Naive thymus-derived CD4-positive, alpha-beta T cell (primary cell): ENCODE measurements around the gene RETREG3. TPM values are rescaled to one million over a fixed set of nuclear protein-coding genes. Genes with fewer than 3 reads are reported as not detected.
A peak's percentile ranks its signal among the peaks of the same experiment; 100 is the strongest.

Experiments
- ATAC-seq: fragments of 150-1000 bp; cut with Tn5 transposase; 2 replicates; pipeline ENCODE4 v1.10.0; 2021; ENCODE audit warnings: mild to moderate bottlenecking, moderate library complexity
- CTCF ChIA-PET: fragments of 350-600 bp; sonication (Branson Sonifier 250); formaldehyde crosslinking; loops from one replicate; lab custom pipeline; 2021; ENCODE audit warnings: antibody characterized with exemption; lab: Charles Lee
- POLR2A ChIA-PET: fragments of 350-600 bp; sonication (Branson Sonifier 250); formaldehyde crosslinking; loops from one replicate; lab custom pipeline; 2021; ENCODE audit warnings: antibody characterized with exemption, inconsistent platforms; lab: Charles Lee
- DNase-seq, 9 donors: peaks; one replicate each; pipeline versions ENCODE4 v3.0.0 to v3.0.0-alpha.2; 2020 to 2022; ENCODE audit warnings: mixed read lengths in 1 of 9
- H3K27ac ChIP-seq: one replicate; pipeline ENCODE4 v1.7.0; 2013; ENCODE audit warnings: mild to moderate bottlenecking, low read depth, low read length, moderate library complexity
- H3K27me3 ChIP-seq, 2 donors: one replicate each; pipeline ENCODE4 v1.7.0; 2013; ENCODE audit warnings: low read length in 2 of 2, mild to moderate bottlenecking in 2 of 2, moderate library complexity in 2 of 2; ENCODE audit not compliant: control insufficient read depth in 2 of 2, insufficient read depth in 2 of 2
- H3K36me3 ChIP-seq, 3 experiments: 1 replicate in 2 of 3; 2 replicates in 1 of 3; pipeline ENCODE4 v1.7.0; 2013; ENCODE audit warnings: low read length in 3 of 3, mild to moderate bottlenecking in 3 of 3, moderate library complexity in 1 of 3; ENCODE audit not compliant: insufficient read depth in 3 of 3, control insufficient read depth in 2 of 3
- H3K4me1 ChIP-seq, 2 donors: one replicate each; pipeline ENCODE4 v1.7.0; 2013; ENCODE audit warnings: low read length in 2 of 2, mild to moderate bottlenecking in 2 of 2, moderate library complexity in 1 of 2; ENCODE audit not compliant: control insufficient read depth in 2 of 2, insufficient read depth in 2 of 2
- H3K4me3 ChIP-seq: 2 replicates; pipeline ENCODE4 v1.7.0; 2013; ENCODE audit warnings: mild to moderate bottlenecking, low read length
- H3K9me3 ChIP-seq, 3 experiments: 1 replicate in 2 of 3; 2 replicates in 1 of 3; pipeline ENCODE4 v1.7.0; 2013; ENCODE audit warnings: low read length in 3 of 3; ENCODE audit not compliant: control insufficient read depth in 2 of 3
- H3K27ac Mint-ChIP-seq, 9 donors: one replicate each; pipeline ENCODE4 v1.8.0; 2020 to 2022; ENCODE audit warnings: mixed read lengths in 9 of 9, mild to moderate bottlenecking in 8 of 9, moderate library complexity in 5 of 9, inconsistent platforms in 2 of 9
- H3K27me3 Mint-ChIP-seq, 5 donors: one replicate each; pipeline ENCODE4 v1.8.0; 2021 to 2022; ENCODE audit warnings: mixed read lengths in 5 of 5, mild to moderate bottlenecking in 1 of 5
- H3K36me3 Mint-ChIP-seq, 5 donors: one replicate each; pipeline ENCODE4 v1.8.0; 2020 to 2022; ENCODE audit warnings: mixed read lengths in 5 of 5, mild to moderate bottlenecking in 3 of 5, inconsistent platforms in 1 of 5
- H3K4me1 Mint-ChIP-seq, 7 donors: one replicate each; pipeline ENCODE4 v1.8.0; 2020 to 2022; ENCODE audit warnings: mixed read lengths in 7 of 7, mild to moderate bottlenecking in 3 of 7, inconsistent platforms in 1 of 7
- H3K4me3 Mint-ChIP-seq, 10 donors: one replicate each; pipeline ENCODE4 v1.8.0; 2020 to 2022; ENCODE audit warnings: mild to moderate bottlenecking in 10 of 10, mixed read lengths in 10 of 10, moderate library complexity in 6 of 10, inconsistent platforms in 2 of 10
- H3K9me3 Mint-ChIP-seq, 11 donors: one replicate each; pipeline ENCODE4 v1.8.0; 2020 to 2022; ENCODE audit warnings: mixed read lengths in 11 of 11, mild to moderate bottlenecking in 4 of 11, inconsistent platforms in 1 of 11, moderate library complexity in 1 of 11
- intact Hi-C, 2 donors: fragments of 100-400 bp; cut with micrococcal nuclease; formaldehyde crosslinking; loops; one replicate each; pipeline ENCODE4 v1.15.1; 2023
- polyA plus RNA-seq, 2 donors: library from polyadenylated mRNA; unstranded; fragments of 300-500 nt; fragmentation: Illumina TruSeq; gene quantifications; one replicate each; pipeline ENCODE4 v1.2.3, GENCODE V29; 2021
- total RNA-seq, 6 experiments: library from RNA in 5 of 6; stranded (reverse) in 5 of 6; gene quantifications; 1 replicate in 5 of 6; 2 replicates in 1 of 6; pipeline ENCODE4 v1.2.3 and lab custom pipeline; 2021 to 2026

Gene RETREG3, protein sequence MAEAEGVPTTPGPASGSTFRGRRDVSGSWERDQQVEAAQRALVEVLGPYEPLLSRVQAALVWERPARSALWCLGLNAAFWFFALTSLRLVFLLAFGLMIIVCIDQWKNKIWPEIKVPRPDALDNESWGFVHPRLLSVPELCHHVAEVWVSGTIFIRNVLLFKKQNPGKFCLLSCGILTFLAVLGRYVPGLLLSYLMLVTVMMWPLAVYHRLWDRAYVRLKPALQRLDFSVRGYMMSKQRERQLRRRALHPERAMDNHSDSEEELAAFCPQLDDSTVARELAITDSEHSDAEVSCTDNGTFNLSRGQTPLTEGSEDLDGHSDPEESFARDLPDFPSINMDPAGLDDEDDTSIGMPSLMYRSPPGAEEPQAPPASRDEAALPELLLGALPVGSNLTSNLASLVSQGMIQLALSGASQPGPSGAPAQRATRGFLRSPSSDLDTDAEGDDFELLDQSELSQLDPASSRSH
- total RNA-seq (100 to 1,000 TPM in 2 of 5 experiments, 10 to 100 TPM in 3; 53.3 to 132 (median 75.7) TPM), polyA plus RNA-seq (100 to 1,000 TPM; 131 to 136 TPM), total RNA-seq (lab: John Stamatoyannopoulos, UW) (134 reads per million, percentile 89 among the genes with 10 or more reads in this experiment)

- peaks cover 30 to 37% of the 10 kb centered on the region in 2 donors for H3K4me1 ChIP-seq
- no peaks in the 10 kb centered on the region for H3K9me3 ChIP-seq
- peaks cover 38 to 55% (median 41%) of the 10 kb centered on the region in 7 donors for H3K4me1 Mint-ChIP-seq
- H3K36me3 ChIP-seq: peaks cover 0 to 24% (median 0%) of the 10 kb centered on the region in 3 experiments
- H3K27ac Mint-ChIP-seq: peak within 1 kb of the TSS; percentile 94 to 100 (median 97)
- peaks cover 0 to 2% (median 0%) of the 10 kb centered on the region in 5 donors for H3K27me3 Mint-ChIP-seq
- no peaks in the 10 kb centered on the region for H3K27me3 ChIP-seq
- H3K36me3 Mint-ChIP-seq: peaks cover 5 to 32% (median 12%) of the 10 kb centered on the region in 5 donors
- intact Hi-C loops: loop anchor here (1.0 to 5.0 kb wide), 19 partner anchors 31 to 1513 kb away; partner anchors contain the start of genes COASY (in 2 of the 2), STAT3 (in 2 of the 2), BECN1 (in 1 of the 2) and BRCA1 (in 1 of the 2)
- peak; percentile 95 for ATAC-seq
- H3K27ac ChIP-seq: peak within 1 kb of the TSS; percentile 89
- peak within 1 kb of the TSS; percentile 95 to 100 (median 100) for H3K4me3 Mint-ChIP-seq
- H3K9me3 Mint-ChIP-seq: peaks cover 0 to 4% (median 0%) of the 10 kb centered on the region in 11 donors
- ChIA-PET CTCF (interaction anchor here (0.5 to 2.6 kb wide), 4 partner anchors 31 to 397 kb away, joined by 3 to 17 read pairs (median 4); partner anchors contain the start of genes MLX and PSMC3IP), POLR2A (interaction anchor here (0.6 to 3.1 kb wide), 21 partner anchors 8 to 759 kb away, joined by 3 to 28 read pairs (median 4); partner anchors contain the start of genes BECN1, PLEKHH3, PSMC3IP and RPL27)
- peak; percentile 97 to 100 (median 100) for DNase-seq
- H3K4me3 ChIP-seq: peak within 1 kb of the TSS; percentile 85
Measured at GRCh38 chr17:42609182-42609813, at the start of gene RETREG3, which contains the start of gene TUBG1. TSS of gene RETREG3 (minus strand) at chr17:42609374. CDS start at chr17:42609324, 50 bp downstream. TSS of gene TUBG1 (plus strand) at chr17:42609683. CDS start at chr17:42609738, 55 bp downstream.

GRCh38 chr17:42657824-42658588, 48.8 kb upstream of the RETREG3 start:
- H3K9me3 Mint-ChIP-seq: no peaks in the 10 kb centered on the region
- Histone ChIP-seq H3K27me3 (no peaks in the 10 kb centered on the region), H3K4me3 (no peak overlapping the region), H3K9me3 (no peaks in the 10 kb centered on the region), H3K27ac (no peak overlapping the region), H3K4me1 (peaks cover 0 to 3% of the 10 kb centered on the region in 2 donors), H3K36me3 (no peaks in the 10 kb centered on the region)
- ChIA-PET POLR2A (interaction anchor here (1.5 kb wide), 1 partner anchor 49 kb away, joined by 7 read pairs; the partner anchor contains the start of genes RETREG3 and TUBG1), CTCF (interaction anchor here (0.6 kb wide), 1 partner anchor 700 kb away, joined by 5 read pairs; no protein-coding TSS in a partner anchor)
- intact Hi-C loops: no loop called here
- DNase-seq (no peak), ATAC-seq (no peak)
- H3K36me3 Mint-ChIP-seq: peaks cover 0 to 4% (median 0%) of the 10 kb centered on the region in 5 donors
- peaks cover 13 to 27% (median 23%) of the 10 kb centered on the region in 7 donors for H3K4me1 Mint-ChIP-seq
- H3K27me3 Mint-ChIP-seq: peaks cover 11 to 17% (median 16%) of the 10 kb centered on the region in 5 donors
- peak overlapping the region; percentile 79 to 95 (median 90) for H3K4me3 Mint-ChIP-seq
- peak overlapping the region in 5 of 9 donors; percentile 38 to 80 (median 58) for H3K27ac Mint-ChIP-seq

DNA sequence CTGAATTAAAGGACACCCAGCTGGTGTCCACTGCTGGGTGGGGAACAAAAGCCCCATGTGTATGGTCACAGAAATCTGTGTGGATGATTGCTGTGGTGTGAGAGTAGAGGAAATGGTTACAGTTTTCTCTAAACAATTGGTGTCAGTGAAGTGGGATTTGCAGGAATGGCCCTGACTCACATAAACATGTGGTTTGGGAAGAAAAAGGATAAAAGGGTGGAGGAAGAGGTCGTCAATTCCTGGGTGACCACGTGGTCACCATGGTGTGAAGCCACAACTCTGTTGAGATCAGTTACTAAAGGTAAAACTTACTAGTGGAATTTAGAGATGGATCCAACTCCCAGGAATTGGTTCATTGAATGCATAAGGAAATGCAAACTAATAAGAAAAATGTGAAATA, 46.4 kb upstream of the RETREG3 start:
- Histone ChIP-seq H3K27ac (no peak overlapping the region), H3K9me3 (no peaks in the 10 kb centered on the region), H3K4me3 (no peak overlapping the region), H3K4me1 (peaks cover 0 to 3% of the 10 kb centered on the region in 2 donors), H3K27me3 (no peaks in the 10 kb centered on the region), H3K36me3 (no peaks in the 10 kb centered on the region)
- Mint-ChIP-seq H3K9me3 (no peaks in the 10 kb centered on the region), H3K4me1 (peaks cover 13 to 26% (median 24%) of the 10 kb centered on the region in 7 donors), H3K27ac (no peak overlapping the region), H3K27me3 (peaks cover 11 to 22% (median 16%) of the 10 kb centered on the region in 5 donors), H3K4me3 (no peak overlapping the region), H3K36me3 (peaks cover 0 to 4% (median 0%) of the 10 kb centered on the region in 5 donors)
- ChIA-PET CTCF (no interaction called here), POLR2A (interaction anchor here (0.8 kb wide), 1 partner anchor 16 kb away, joined by 3 read pairs; no protein-coding TSS in a partner anchor)
- DNase-seq (no peak), ATAC-seq (no peak)
- intact Hi-C loops: no loop called here

- Mint-ChIP-seq H3K27me3 (peaks cover 11 to 23% (median 18%) of the 10 kb centered on the region in 5 donors), H3K27ac (no peak overlapping the region), H3K4me1 (peaks cover 5 to 15% (median 10%) of the 10 kb centered on the region in 7 donors), H3K4me3 (peak overlapping the region in 1 of 10 donors; percentile 59), H3K9me3 (no peaks in the 10 kb centered on the region), H3K36me3 (peaks cover 0 to 4% (median 0%) of the 10 kb centered on the region in 5 donors)
- ChIA-PET CTCF (interaction anchor here (0.7 kb wide), 1 partner anchor 75 kb away, joined by 3 read pairs; no protein-coding TSS in a partner anchor), POLR2A (interaction anchor here (0.5 kb wide), 1 partner anchor 76 kb away, joined by 3 read pairs; no protein-coding TSS in a partner anchor)
- no peaks in the 10 kb centered on the region for H3K36me3 ChIP-seq
- no peak for ATAC-seq
- H3K9me3 ChIP-seq: no peaks in the 10 kb centered on the region
- intact Hi-C loops: no loop called here
- H3K4me3 ChIP-seq: no peak overlapping the region
- no peaks in the 10 kb centered on the region for H3K4me1 ChIP-seq
- no peaks in the 10 kb centered on the region for H3K27me3 ChIP-seq
- no peak for DNase-seq
- H3K27ac ChIP-seq: no peak overlapping the region
Measured at GRCh38 chr17:42653179-42654124, 44.3 kb upstream of the RETREG3 start.

DNA sequence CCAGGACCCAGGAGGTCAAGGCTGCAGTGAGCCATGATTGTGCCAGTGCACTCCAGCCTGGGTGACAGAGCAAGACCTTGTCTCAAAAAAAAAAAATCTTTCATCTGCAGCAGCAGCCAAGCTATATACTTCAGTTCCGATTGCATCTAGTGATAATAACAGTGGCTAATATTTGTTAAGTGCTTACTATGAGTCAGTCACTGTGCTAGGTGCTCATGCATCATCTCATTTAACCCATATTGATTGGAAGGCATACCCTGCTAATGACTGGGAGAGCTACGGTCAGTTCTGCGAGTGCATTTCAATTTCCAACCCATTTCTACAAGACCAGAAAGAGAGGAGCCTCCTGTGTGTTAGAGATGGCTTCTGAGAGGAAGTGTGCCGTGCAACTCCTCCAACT, 42.2 kb upstream of the RETREG3 start:
- DNase-seq (no peak), ATAC-seq (no peak)
- H3K27ac ChIP-seq: no peak overlapping the region
- Mint-ChIP-seq H3K27ac (no peak overlapping the region), H3K4me3 (no peak overlapping the region), H3K36me3 (no peaks in the 10 kb centered on the region), H3K4me1 (peaks cover 0 to 13% (median 5%) of the 10 kb centered on the region in 7 donors), H3K27me3 (peaks cover 11 to 24% (median 18%) of the 10 kb centered on the region in 5 donors), H3K9me3 (no peaks in the 10 kb centered on the region)
- no peaks in the 10 kb centered on the region for H3K27me3 ChIP-seq
- H3K36me3 ChIP-seq: no peaks in the 10 kb centered on the region
- no peaks in the 10 kb centered on the region for H3K4me1 ChIP-seq
- no peak overlapping the region for H3K4me3 ChIP-seq
- ChIA-PET CTCF (no interaction called here), POLR2A (no interaction called here)
- intact Hi-C loops: no loop called here
- no peaks in the 10 kb centered on the region for H3K9me3 ChIP-seq
